ENCODE results near the gene ATF7IP.

Gene ATF7IP

GRCh38 chr12:14545144-14546124 lies 180.0 kb downstream of the ATF7IP start:
- DNase-seq (ENCODE audit: low read depth), result no peak
- no peak for TF ChIP-seq CTCF (IDR thresholded peaks at IDR 0.05; ENCODE audit: low read depth, low read length, missing control alignments)
- no peak overlapping the region for H3K4me3 ChIP-seq (ENCODE audit: low read depth, low read length)

GRCh38 chr12:14547571-14547970 lies 182.1 kb downstream of the ATF7IP start:
- no peak for TF ChIP-seq CTCF (IDR thresholded peaks at IDR 0.05; ENCODE audit: low read depth, low read length, missing control alignments)
- no peak overlapping the region for H3K4me3 ChIP-seq (ENCODE audit: low read depth, low read length)
- no peak for DNase-seq (ENCODE audit: low read depth)

DNA sequence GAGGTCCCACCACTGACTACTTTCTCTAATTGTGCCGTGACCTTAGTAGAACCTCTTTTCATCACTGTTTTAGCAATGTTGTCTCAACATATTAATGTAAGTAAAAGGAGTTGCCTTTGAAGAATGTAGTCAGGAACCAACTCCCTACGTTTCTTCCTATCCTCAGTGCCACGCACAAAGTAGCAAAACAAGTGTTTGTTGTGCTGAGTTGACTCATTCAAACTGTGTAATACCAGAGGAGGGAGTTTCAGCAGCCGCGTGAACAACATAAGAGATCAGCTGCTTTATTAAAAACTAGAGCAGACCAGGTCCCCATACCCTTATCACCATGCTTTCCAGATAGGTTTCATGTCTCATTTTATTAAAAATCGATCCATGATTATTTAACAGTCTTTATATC lies 183.1 kb downstream of the ATF7IP start:
- DNase-seq (ENCODE audit: low read depth), result no peak
- TF ChIP-seq CTCF (IDR thresholded peaks at IDR 0.05; ENCODE audit: low read depth, low read length, missing control alignments), result no peak
- H3K4me3 ChIP-seq (ENCODE audit: low read depth, low read length), result no peak overlapping the region
